Left lobe of liver (tissue), 2 donors: Measurements from ENCODE around the gene NOD1. TPM values are rescaled to one million over a fixed set of nuclear protein-coding genes. Genes with fewer than 3 reads are reported as not detected.

Source experiments
- ATAC-seq: fragments of 200-7000 bp; cut with Tn5 transposase; one replicate; pipeline ENCODE4 v1.9.1; 2020; ENCODE audit warnings: mild to moderate bottlenecking, moderate library complexity
- DNase-seq: peaks from one replicate; pipeline ENCODE4 v3.0.0-alpha.2; 2020; ENCODE audit warnings: low spot score
- total RNA-seq: library from RNA; stranded (reverse); gene quantifications from one replicate; pipeline ENCODE4 v1.2.1, GENCODE V29; 2021
- donor health status: DM: no; HTN: no; CAD: no; lungs with moderate emphysema.
- donor health status: DM: no; HTN: yes; CAD: no.

NOD1 gene
- total RNA-seq, 1 donor from 2014 or later: 1.8 TPM

DNA sequence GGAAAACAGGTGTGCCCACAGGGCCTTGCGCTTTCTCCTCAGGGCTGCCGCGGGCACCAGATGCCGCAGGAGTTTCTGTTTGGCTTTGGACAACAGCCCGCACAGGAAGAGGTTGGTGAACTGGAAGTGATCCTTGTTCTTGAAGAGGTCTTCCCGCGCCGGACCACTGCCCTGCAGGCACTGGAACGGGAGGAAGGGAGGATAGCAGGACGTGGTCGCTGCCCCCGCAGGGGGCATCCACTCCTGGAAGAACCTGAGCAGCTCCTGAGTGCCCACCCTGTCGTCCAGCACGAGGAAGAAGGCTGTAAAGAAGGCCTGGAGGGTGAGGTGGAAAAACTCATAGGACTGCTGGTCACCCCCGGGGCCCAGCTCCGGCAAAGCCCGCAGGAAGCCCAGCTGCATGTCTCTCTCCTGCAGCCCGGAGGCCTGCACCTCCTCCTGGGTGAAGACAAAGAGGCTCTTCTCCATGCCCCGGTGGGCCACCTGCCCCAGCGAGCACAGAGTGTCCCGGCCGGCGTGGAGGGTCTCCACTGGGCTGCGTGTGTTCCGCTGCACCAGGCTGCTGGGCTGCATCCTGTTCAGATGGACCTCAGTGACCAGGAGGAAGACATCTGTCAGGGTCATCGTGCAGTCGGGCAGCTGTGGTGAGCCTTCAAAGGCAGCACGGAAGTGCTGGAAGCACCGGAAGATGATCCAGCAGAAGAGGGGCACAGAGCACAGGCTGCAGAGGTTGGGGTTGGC is 26.9 kb downstream of the NOD1 start:
- ATAC-seq (peak; percentile 25), DNase-seq (no peak)

DNA sequence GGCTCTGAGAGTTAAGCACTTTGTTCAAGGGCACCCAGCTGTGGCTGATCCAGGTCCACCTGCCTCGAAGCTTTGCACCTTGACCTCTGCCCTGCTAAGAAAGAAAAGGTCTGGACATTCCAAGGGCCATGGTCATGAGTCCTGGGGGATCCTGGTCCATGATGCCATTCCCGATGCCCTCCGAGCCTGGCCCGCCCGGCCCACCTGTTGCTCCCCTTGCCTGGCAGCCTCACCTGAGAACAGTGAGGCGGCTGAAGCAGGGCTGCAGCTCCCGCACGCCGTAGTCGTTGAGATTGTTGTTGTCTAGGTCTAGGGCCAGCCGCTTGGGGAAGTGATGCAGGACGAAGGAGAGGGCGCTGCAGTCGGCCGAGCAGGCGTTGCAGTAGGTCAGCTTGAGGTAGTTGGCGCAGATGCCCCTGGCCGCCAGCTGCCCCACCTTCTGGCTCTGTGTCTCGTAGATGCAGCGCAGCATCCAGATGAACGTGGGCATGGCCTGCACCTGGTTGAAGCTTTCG is 27.5 kb downstream of the NOD1 start:
- DNase-seq (no peak), ATAC-seq (no peak)

DNA sequence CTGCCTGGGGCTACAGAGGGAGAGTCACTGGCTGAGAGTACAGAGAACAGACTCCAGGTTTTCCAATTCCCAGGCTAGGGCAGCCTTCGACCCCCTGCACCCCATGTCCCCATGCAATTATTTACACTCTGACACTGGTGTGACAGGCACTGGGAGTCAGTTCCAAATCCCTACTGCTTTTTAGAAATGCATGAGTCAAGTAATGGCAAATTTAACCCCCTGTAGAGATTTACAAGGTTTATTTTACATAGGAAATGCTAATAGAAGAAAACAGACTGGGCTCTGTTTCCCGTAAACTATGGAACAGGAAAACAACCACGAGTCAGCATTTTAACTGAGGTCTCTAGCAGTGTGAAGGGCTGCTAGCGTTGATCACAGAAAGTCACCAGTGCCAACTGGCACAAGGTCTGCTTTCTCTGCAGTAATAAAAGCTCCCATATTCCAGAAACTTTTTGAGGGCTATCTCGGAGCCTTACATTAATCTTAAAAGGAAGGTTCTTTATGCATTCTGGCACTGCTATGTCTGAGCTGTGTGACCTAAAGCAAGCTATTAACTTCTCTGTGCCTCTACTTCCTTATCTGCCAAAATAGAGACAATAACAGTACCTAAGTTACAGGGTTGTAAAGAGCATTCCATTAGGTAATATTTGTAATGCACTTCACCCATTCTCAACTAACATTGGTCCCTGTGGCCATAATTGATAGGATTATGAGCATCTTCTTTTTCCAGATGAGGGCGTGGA is 28.2 kb downstream of the NOD1 start:
- ATAC-seq (peak; percentile 22), DNase-seq (no peak)

DNA sequence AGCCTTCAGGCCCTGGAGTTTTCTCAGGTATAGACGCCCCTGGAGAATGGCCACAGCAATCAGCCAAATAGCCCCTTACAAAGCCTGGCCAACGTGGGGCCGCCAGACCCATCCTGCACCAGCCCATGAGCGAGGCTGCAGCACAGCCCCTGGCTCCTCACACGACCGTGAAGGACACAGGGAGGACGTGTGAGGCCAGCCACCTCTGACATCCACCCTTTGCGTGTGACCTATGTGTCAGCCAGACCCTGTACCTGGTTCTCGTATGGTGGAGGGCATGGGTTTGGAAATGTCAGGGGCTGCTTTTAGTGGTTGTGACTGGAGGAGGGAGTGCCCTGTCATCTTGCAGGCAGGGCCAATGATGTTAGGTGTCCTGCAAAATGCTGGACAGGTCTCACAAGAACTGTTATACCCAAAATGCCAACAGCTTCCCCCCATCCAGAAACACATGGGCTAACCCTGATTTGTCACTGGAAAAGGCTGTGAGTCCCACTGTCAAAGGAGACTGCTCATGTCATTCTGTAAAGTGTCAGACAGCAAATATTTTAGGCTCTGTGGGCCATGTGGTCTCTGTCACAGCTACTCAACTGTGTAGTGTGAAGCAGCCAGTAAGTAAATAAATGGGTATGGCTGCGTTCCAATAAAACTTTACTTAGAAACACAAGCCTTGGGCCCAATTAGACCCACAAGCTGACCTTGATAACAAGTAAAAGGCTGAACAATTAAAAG is 30.0 kb downstream of the NOD1 start:
- ATAC-seq: peak; percentile 26
- no peak for DNase-seq

DNA sequence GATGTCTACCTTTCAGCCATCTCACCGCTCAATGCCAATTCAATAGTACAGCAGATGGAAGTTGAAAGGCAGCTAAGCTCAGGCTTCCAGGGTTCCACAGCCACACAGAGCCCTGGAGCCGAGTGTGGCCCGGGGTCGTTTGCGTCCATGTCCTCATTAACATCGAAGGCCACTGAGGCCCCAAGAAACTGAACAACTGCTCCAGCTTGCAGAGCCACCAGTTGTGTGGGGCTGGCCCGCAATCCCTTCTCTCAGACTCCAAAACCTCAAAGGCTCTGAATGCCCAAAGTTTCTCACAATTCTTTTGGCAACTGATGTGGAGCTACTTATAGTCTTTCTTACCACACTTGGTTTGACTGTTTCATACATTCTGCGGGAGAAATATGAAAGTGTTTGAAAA is 31.1 kb downstream of the NOD1 start:
- DNase-seq: no peak
- no peak for ATAC-seq

DNA sequence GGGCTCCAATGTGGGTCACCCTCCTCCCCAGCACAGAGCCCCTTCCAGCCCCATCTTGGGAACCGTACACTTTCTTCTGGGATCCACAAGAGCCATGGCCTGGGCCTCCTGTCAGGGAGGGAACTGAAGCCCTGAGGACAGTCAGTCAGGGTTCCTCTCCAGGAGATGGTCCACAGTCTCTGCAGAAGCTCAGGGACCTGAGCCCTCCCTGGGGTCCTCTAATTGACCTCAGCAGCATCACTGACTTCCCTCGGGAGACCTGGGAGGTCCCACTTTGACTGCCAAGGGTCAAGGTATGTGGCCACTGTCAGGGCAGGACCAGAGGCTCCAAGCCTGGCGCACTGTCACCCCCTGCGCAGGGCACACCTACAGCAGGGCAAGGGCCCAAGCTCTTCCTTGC is 32.3 kb downstream of the NOD1 start:
- ATAC-seq: peak; percentile 11

DNA sequence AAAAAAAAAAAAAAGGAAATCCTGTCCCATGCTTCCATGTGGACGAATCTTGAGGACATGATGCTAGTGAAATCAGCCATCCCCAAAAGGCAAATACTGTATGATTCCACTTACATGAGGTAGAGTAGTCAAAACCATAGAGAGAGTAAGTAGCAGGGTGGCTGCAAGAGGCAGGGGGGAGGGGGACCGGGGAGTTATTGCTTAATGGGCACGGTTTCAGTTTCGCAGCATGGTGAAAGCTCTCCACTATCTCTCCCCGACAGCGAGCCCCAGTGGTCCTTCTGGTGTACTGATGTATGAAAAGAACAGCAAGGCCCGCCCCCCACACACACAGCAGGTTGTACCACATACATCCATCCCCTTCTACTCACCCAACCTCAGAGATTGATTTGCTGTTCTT is 32.8 kb downstream of the NOD1 start:
- DNase-seq (peak; percentile 78), ATAC-seq (peak; percentile 98)

More for the DNA sequence above, 32.3 kb downstream of the NOD1 start:
- no peak for DNase-seq

DNA sequence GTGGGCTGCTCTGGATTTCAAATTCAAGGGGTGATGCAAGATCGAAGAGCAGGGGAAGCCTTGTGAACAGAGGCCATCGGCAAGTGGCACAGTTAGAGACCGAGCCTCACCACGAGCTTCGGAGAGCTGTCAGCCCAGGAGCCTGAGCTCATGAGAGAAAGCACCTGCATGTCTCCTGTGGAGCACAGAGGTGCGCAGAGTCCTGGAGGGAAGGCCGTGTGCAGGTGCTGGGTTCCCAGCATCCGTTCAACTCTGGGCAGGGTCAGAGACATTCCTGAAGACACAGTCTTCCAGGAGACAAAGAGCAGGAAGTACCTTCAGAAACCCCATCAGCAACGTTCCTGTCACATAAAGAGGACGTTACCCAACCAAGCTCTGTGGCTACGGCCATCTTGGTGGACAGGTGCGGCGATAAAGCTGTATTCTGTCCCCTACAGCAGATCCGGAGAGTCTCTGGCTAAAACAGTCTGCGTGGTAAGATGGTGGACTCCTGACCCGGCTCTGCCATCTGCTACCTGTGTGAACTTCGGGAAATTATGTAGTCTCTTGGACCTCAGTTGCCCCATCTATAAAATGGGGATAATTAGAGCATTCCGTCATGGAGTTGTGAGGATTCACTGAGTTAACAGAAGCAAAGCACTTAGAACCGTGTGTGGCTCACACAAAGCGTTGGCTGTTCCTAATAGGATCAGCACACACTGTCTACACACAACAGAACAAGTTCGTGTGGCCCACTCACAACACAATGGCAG is 40.6 kb downstream of the NOD1 start:
- peak; percentile 31 for DNase-seq
- ATAC-seq: no peak

DNA sequence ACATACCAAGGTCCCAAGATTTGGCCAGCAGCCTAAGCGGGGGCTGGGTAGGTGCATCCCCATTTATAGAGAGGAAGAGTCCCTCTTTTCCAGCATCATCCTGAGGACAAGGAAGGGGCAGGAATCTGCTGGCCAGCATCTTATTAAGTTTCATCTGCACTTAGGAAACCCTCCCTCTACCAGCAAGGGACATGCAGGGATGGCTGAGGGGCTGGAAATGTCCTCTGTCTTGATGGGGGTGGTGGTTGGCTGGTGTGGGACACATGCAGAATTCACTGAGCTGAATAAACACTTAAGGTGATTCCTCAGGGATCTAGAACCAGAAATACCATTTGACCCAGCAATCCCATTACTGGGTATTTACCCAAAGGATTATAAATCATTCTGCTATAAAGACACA is 42.1 kb downstream of the NOD1 start:
- ATAC-seq (no peak), DNase-seq (peak; percentile 34)

DNA sequence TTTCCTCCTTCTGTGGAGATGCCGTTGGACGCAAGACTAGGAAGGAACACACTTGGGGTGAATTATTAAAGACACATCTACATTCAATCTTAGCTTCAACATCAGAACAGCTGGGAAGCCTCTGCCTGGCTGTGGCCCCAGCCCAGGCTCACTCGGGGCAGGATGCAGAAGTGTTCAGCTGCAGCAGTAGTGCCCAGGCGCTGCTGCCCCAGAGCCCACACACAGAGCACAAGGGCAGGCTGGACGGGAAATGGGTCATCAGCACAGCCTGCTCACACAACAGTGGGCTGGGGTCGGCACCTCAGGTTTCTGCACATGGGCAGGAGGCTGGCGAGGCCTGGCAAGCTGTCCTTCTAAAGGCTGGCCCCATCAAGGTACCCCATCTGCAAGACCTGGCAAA is 42.5 kb downstream of the NOD1 start:
- no peak for ATAC-seq
- DNase-seq: peak; percentile 35

DNA sequence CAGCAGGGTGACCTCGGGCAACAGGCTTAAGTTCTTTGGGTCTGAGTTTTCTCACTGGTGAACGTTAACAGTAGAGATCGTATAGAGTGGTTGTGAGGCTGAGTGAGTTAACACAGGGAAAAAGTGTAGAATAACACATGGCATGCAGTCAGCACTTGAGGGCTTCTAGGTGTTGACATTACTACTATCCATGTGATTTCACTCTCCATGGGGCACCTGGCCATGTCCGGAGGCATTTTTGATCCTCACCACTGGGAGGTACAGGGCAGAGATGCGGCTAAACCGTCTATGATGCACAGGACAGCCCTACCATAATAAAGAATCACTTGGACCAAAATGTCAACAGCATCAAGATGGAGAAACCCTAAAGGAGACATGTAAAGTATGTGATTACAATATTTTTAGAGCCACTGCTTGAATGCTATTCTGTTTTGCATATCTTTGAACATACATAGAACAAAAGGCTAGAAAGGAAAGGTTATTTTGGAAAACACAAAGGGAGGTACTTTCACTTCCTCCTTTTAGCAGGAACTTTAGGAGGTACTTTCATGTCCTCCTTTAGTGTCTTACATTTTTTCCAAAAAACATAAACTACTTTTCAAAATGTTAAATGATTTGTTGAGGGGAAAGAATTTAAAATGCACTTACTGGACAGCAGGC is 44.3 kb downstream of the NOD1 start:
- no peak for ATAC-seq
- peak; percentile 37 for DNase-seq

DNA sequence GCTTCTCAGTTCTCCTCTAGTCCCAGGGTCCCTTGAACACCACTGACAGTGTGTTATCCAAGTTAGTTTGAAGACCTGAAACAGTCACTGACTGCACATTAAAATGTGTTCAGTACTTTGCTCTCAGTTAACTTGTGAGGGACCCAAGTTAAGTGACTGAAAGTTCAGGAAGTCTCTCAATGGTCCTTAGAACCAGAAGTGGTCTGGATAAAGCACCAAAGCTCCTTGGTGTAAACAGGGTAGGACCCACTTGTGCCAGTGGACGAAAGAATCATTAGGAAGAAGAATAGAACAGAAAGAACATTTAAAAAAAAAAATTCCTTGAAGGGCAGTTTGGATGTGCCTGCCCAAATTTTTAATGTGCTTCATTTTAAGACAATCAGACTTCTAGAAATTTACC is 45.1 kb downstream of the NOD1 start:
- DNase-seq (no peak), ATAC-seq (no peak)

DNA sequence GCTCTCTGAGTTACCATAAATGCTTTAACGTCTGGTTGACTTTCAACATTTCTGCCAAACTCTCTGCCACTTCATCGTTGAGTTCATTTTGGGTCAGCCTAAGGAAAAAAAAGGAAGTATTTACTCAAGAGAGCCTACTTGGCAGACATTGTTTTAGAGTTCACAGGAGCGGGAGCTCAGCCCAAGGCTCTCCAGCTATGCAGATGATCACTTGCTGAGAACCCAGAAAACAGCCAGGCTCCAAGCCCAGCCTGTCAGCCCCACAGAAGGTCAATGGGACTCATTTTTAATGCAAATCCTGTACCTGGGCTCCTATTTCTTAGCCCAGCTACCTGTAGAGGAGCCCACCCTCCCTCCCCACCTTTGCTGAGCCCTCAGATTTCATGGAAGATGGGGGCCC is 45.5 kb downstream of the NOD1 start:
- DNase-seq (peak; percentile 68), ATAC-seq (peak; percentile 83)

DNA sequence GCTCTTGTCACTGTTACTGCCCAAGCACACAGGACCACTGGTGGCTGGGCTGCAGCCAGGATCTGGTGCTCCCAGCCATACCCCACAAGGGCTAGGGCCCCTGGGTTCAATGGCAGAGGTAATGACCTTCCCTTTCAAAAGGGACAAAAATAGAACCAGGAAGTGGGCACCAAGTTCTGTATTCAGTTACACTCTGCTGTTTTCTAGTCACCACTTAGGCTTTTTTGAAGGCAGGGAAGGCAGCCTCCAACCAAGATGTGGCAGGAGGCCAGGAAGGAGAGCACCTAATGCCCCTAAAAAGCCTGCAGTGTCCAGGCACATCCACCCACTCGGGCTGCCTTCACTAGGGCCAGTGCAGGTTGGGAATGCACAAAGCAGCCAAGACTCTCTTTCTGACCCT is 47.8 kb downstream of the NOD1 start:
- peak; percentile 45 for DNase-seq
- ATAC-seq: no peak

DNA sequence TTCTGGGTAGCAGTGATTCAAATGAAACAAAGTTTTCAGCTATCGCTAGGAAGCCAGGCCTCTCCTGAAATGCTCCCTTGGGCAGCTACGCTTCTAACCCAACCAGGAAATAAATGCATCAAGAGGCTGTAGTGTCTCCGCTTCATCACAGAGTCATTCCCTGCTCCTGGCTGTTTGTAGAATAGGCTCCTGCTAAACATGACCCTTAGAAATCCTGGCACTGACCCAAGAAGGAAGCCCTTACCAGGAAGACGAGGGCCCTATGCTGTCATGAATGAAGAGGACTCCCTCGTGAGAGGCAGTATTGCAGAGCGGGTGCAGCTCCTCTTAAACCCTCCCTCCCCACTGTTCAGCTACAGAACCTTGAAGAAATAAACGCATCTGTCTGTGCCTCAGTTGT is 48.3 kb downstream of the NOD1 start:
- DNase-seq: peak; percentile 44
- no peak for ATAC-seq

DNA sequence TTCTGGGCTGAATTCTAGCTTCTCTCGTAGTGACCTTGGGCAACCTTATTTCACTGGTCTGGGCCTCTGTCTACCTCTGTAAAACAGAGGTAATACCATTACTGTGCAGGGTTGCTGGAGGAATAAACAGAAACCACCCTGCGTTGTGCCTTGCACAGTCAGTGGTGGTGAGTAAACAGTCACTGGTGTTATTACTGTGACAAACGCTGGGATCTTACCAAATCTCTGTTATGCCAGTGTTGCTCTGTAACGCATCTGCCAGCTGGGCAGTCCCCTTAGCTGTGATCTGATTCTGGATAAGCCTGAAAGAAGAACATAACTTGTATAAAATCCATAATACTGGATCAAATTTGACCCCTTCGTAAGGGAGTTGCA is 49.4 kb downstream of the NOD1 start:
- DNase-seq (peak; percentile 47), ATAC-seq (peak; percentile 76)

DNA sequence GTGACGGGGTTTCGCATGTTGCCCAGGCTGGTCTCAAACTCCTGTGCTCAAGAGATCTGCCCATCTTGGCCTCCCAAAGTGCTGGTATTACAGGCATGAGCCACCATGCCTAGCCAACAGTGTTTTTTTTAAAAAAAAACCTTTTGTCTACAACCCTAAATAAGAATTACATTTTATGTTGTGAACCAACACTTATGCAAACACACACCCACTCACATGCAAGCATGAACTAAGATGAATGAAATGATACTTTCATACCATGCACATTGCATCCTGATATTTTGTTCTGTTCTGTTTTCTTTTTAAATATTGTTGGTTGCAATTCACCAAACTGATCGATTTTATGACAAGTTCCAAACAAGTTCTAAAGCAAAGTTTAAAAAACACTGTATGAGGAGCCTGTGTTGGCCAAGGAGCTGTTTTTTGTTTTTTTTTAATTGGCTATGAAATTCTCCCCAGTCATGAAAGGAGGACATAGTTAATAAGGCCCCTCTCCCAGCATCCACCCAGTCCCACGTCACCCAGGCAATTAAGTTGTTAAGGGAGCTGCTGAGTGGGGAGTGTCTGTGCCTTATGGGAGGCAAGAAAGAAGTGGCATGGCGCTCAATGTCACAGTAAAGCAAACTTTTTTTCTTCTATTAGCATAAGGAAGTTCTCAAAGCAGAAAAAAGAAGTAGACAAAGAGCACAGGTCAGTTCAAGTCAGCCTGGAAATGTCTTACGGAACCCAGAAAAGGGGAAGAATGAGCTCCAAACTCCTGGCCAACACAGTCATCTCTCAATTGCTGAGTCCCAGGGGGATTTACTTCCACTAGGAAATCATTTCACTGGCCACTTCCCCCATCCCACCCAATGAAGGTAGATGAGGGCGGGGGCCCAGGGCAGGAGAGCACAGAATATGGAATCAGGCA is 50.1 kb downstream of the NOD1 start:
- ATAC-seq (no peak), DNase-seq (peak; percentile 27)

DNA sequence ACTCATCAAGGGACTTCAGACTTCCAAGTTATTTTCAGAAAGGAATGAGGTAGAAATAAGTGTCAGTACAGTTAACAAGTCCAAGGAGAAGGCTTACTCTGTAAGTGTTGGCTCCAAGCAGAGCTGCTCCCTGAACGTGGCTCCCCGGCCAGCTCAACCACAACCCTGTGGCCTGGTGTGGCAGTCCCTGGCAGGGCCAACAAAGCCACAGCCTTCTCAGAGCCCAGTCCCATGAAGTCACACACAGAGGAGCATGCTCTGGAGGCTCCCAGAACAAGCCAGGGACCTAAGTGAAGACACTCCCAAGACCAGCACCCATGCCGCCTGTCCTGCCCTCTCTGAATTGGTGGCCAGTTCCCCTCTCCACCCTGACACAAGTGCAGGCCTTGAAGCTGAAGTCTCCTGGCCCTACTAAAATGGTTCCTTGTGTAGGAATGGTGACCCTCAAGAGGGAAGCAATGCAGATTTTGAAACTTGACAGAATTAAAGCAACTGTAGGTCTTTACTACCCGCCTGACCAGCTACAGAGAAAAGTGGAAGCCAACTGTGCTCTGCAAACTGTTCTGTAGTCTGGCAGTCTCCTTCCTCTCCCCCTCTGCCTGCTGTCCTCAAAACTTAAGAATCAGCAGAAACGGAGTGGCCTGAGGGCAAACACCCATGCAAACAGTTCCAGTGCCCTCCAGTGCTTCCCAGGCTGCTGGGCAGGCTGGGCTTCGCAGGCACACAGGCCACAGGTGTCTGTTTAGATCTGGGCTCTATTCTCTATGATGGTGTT is 51.1 kb downstream of the NOD1 start:
- ATAC-seq (peak; percentile 54), DNase-seq (no peak)

DNA sequence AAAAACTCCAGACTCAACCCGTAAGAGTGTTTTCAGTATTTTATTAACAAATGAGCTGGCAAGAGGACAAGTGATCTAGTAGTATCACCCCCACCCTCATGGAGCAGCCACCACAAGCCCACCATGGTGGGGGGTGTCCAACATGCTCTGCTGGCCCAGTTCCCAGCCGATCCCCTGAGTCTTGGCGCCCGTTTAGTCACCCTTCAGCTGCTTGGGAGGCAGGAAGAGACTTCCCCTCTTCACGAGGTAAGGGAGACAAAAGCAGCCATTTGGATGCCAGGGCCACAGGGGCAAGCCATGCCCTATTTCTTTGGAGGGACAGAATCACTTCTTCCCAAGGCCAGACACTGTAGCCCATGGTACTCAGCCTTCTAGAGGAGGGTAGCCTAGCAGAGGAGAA is 54.1 kb downstream of the NOD1 start:
- DNase-seq: no peak
- ATAC-seq: no peak
